H9 (cell line): ENCODE results near the gene DHPS. TPM values are rescaled to one million over a fixed set of nuclear protein-coding genes. Genes with fewer than 3 reads are reported as not detected.
A peak's percentile ranks its signal among the peaks of the same experiment; 100 is the strongest.

ENCODE experiments used
- DNase-seq: peaks from one replicate; pipeline ENCODE4 v3.0.0-alpha.2; 2017
- H2AFZ ChIP-seq: one replicate; pipeline ENCODE4 v1.6.1; 2013; ENCODE audit warnings: mild to moderate bottlenecking, low read length, control low read depth, moderate library complexity
- H2AK5ac ChIP-seq: 2 replicates; pipeline ENCODE4 v1.6.1; 2013; ENCODE audit warnings: low read length, control low read depth, mixed read lengths; ENCODE audit not compliant: insufficient read length
- H2BK120ac ChIP-seq: one replicate; pipeline ENCODE4 v1.6.1; 2013; ENCODE audit warnings: low read depth, mild to moderate bottlenecking, low read length, control low read depth, inconsistent platforms; ENCODE audit not compliant: poor library complexity, severe bottlenecking
- H2BK12ac ChIP-seq: 2 replicates; pipeline ENCODE4 v1.6.1; 2013; ENCODE audit warnings: low read length, control low read depth, mixed read lengths, low read depth; ENCODE audit not compliant: insufficient read length
- H2BK15ac ChIP-seq: 2 replicates; pipeline ENCODE4 v1.6.1; 2013; ENCODE audit warnings: low read depth, low read length, control low read depth
- H2BK20ac ChIP-seq: one replicate; pipeline ENCODE4 v1.6.1; 2013; ENCODE audit warnings: low read depth, mild to moderate bottlenecking, low read length, control low read depth, inconsistent platforms; ENCODE audit not compliant: poor library complexity, severe bottlenecking
- H2BK5ac ChIP-seq: 2 replicates; pipeline ENCODE4 v1.6.1; 2013; ENCODE audit warnings: low read length, control low read depth, mixed read lengths; ENCODE audit not compliant: insufficient read length
- H3K14ac ChIP-seq: 2 replicates; pipeline ENCODE4 v1.6.1; 2013; ENCODE audit warnings: low read length, control low read depth; ENCODE audit not compliant: insufficient read depth
- H3K18ac ChIP-seq: 2 replicates; pipeline ENCODE4 v1.6.1; 2013; ENCODE audit warnings: low read depth, mild to moderate bottlenecking, mixed read lengths, low read length, control low read depth; ENCODE audit not compliant: insufficient read length
- H3K23ac ChIP-seq: 2 replicates; pipeline ENCODE4 v1.6.1; 2013; ENCODE audit warnings: low read length, control low read depth, mixed read lengths, low read depth; ENCODE audit not compliant: insufficient read length
- H3K23me2 ChIP-seq: 2 replicates; pipeline ENCODE4 v1.6.1; 2013; ENCODE audit warnings: low read depth, mild to moderate bottlenecking, mixed read lengths, low read length, control low read depth; ENCODE audit not compliant: insufficient read length, poor library complexity, severe bottlenecking
- H3K27ac ChIP-seq: 2 replicates; pipeline ENCODE4 v1.5.1; 2013; ENCODE audit warnings: low read length, control low read depth, mixed read lengths, low read depth; ENCODE audit not compliant: insufficient read length
- H3K27me3 ChIP-seq: 2 replicates; pipeline ENCODE4 v1.6.1; 2013; ENCODE audit warnings: low read length, control low read depth, inconsistent platforms; ENCODE audit not compliant: insufficient read depth
- H3K4ac ChIP-seq: 2 replicates; pipeline ENCODE4 v1.6.1; 2013; ENCODE audit warnings: low read depth, mild to moderate bottlenecking, control low read depth, inconsistent platforms, low read length, moderate library complexity
- H3K4me1 ChIP-seq: 2 replicates; pipeline ENCODE4 v1.6.1; 2013; ENCODE audit warnings: low read length, control low read depth, inconsistent platforms; ENCODE audit not compliant: insufficient read depth
- H3K4me2 ChIP-seq: 2 replicates; pipeline ENCODE4 v1.6.1; 2013; ENCODE audit warnings: low read length, control low read depth, mixed read lengths; ENCODE audit not compliant: insufficient read length, insufficient read depth
- H3K56ac ChIP-seq: 2 replicates; pipeline ENCODE4 v1.6.1; 2013; ENCODE audit warnings: low read depth, mild to moderate bottlenecking, mixed read lengths, low read length, control low read depth; ENCODE audit not compliant: insufficient read length
- H3K79me1 ChIP-seq: 2 replicates; pipeline ENCODE4 v1.6.1; 2013; ENCODE audit warnings: low read depth, mild to moderate bottlenecking, moderate library complexity, low read length, control low read depth, inconsistent platforms; ENCODE audit not compliant: insufficient read depth, poor library complexity, severe bottlenecking
- H3K79me2 ChIP-seq: 2 replicates; pipeline ENCODE4 v1.6.1; 2013; ENCODE audit warnings: low read length, control low read depth, inconsistent platforms; ENCODE audit not compliant: insufficient read depth
- H3K9ac ChIP-seq: 2 replicates; pipeline ENCODE4 v1.6.1; 2013; ENCODE audit warnings: low read length, control low read depth, mixed read lengths; ENCODE audit not compliant: insufficient read length; ENCODE audit errors: extremely low read depth
- H3K9me3 ChIP-seq: one replicate; pipeline ENCODE4 v1.6.1; 2013; ENCODE audit warnings: low read depth, low read length, inconsistent platforms; ENCODE audit not compliant: control insufficient read depth
- H3T11ph ChIP-seq: one replicate; pipeline ENCODE4 v1.6.1; 2013; ENCODE audit warnings: mild to moderate bottlenecking, low read length, control low read depth, inconsistent platforms
- H4K20me1 ChIP-seq: one replicate; pipeline ENCODE4 v1.6.1; 2013; ENCODE audit not compliant: control insufficient read depth, insufficient read length, insufficient read depth
- H4K5ac ChIP-seq: 2 replicates; pipeline ENCODE4 v1.6.1; 2013; ENCODE audit warnings: low read depth, mild to moderate bottlenecking, mixed read lengths, low read length, control low read depth; ENCODE audit not compliant: insufficient read length
- H4K8ac ChIP-seq: replicated peaks from 2 replicates; pipeline ENCODE4 v1.6.1; 2013; ENCODE audit warnings: low read length, control low read depth, mixed read lengths, low read depth; ENCODE audit not compliant: insufficient read length
- H4K91ac ChIP-seq: 2 replicates; pipeline ENCODE4 v1.6.1; 2013; ENCODE audit warnings: low read depth, mild to moderate bottlenecking, moderate library complexity, mixed read lengths, low read length, control low read depth; ENCODE audit not compliant: insufficient read length
- H3K27ac Mint-ChIP-seq, 3 experiments: 2 replicates in 2 of 3; 3 replicates in 1 of 3; pipeline ENCODE4 v1.8.0; 2020 to 2021; ENCODE audit warnings: mixed read lengths in 3 of 3, mild to moderate bottlenecking in 1 of 3, moderate library complexity in 1 of 3
- H3K27me3 Mint-ChIP-seq: 2 replicates; pipeline ENCODE4 v1.8.0; 2021; ENCODE audit warnings: low read depth, mild to moderate bottlenecking, moderate library complexity, mixed read lengths
- H3K36me3 Mint-ChIP-seq, 3 experiments: 2 replicates in 2 of 3; 3 replicates in 1 of 3; pipeline ENCODE4 v1.8.0; 2020 to 2021; ENCODE audit warnings: low read depth in 3 of 3, mixed read lengths in 3 of 3; ENCODE audit not compliant: insufficient read depth in 1 of 3
- H3K4me1 Mint-ChIP-seq, 2 experiments: 2 replicates each; pipeline ENCODE4 v1.8.0; 2020; ENCODE audit warnings: mixed read lengths in 2 of 2
- H3K4me3 Mint-ChIP-seq, 2 experiments: 2 replicates in 1 of 2; 3 replicates in 1 of 2; pipeline ENCODE4 v1.8.0; 2020 to 2021; ENCODE audit warnings: mild to moderate bottlenecking in 2 of 2, mixed read lengths in 2 of 2, moderate library complexity in 1 of 2
- H3K9me3 Mint-ChIP-seq, 2 experiments: 2 replicates in 1 of 2; 3 replicates in 1 of 2; pipeline ENCODE4 v1.8.0; 2020; ENCODE audit warnings: mild to moderate bottlenecking in 2 of 2, mixed read lengths in 2 of 2, moderate library complexity in 1 of 2
- CTCF ChIP-seq: fragments of 200-600 bp; sonication (generic); conservative IDR thresholded peaks from 3 replicates; pipeline ENCODE4 v1.8.0; 2021; ENCODE audit warnings: antibody characterized with exemption, mild to moderate bottlenecking
- WGBS: extraction: QIAGEN DNeasy Blood & Tissue Kit; methylation state at CpG from one replicate; pipeline ENCODE4 v1.1.7; 2013; ENCODE audit warnings: missing lambda C conversion rate, low lambda C conversion rate, mixed read lengths; ENCODE audit not compliant: insufficient read length; ENCODE audit errors: extremely low coverage; 5-methylcytosine and 5-hydroxymethylcytosine counted together
- total RNA-seq: library from RNA; stranded (reverse); gene quantifications from 2 replicates; pipeline ENCODE4 v1.2.1, GENCODE V29; 2021

DHPS gene
- total RNA-seq, 1 experiment from 2014 or later, result 94.9 TPM

GRCh38 chr19:12670159-12670928, 11.3 kb downstream of the DHPS start:
- no peak overlapping the region for H3K4ac ChIP-seq
- DNase-seq, result no peak
- Mint-ChIP-seq H3K4me3 (peak overlapping the region; percentile 93 to 94), H3K4me1 (peaks cover 27 to 40% of the 10 kb centered on the region in 2 experiments), H3K36me3 (peaks cover 20 to 44% (median 33%) of the 10 kb centered on the region in 3 experiments), H3K27ac (peak overlapping the region in 2 of 3 experiments; percentile 100; a peak in 5 of 7 replicates), H3K27me3 (peaks cover 2% of the 10 kb centered on the region), H3K9me3 (peaks cover 0 to 1% of the 10 kb centered on the region in 2 experiments; a peak in 2 of 5 replicates)
- no peak overlapping the region for H2BK5ac ChIP-seq
- no peak overlapping the region for H2BK20ac ChIP-seq
- peaks cover 24% of the 10 kb centered on the region for H3K23me2 ChIP-seq
- H3K27ac ChIP-seq, result no peak overlapping the region
- no peaks in the 10 kb centered on the region for H3K27me3 ChIP-seq
- H4K91ac ChIP-seq, result no peak overlapping the region
- H3K79me2 ChIP-seq, result no peaks in the 10 kb centered on the region
- H3K23ac ChIP-seq, result no peak overlapping the region
- H4K20me1 ChIP-seq, result no peaks in the 10 kb centered on the region
- H2BK12ac ChIP-seq, result no peak overlapping the region
- peak overlapping the region; percentile 64 for H3K4me2 ChIP-seq
- H2BK120ac ChIP-seq, result no peak overlapping the region
- H3K4me1 ChIP-seq, result no peaks in the 10 kb centered on the region
- no peak for TF ChIP-seq CTCF
- H4K5ac ChIP-seq, result no peak overlapping the region
- no peak overlapping the region for H3K56ac ChIP-seq
- H3K14ac ChIP-seq, result no peak overlapping the region
- WGBS, result no CpG with 5 or more reads among the region's 26 CpGs
- no peak overlapping the region for H2AK5ac ChIP-seq
- H3K79me1 ChIP-seq, result no peaks in the 10 kb centered on the region
- H2AFZ ChIP-seq, result no peak overlapping the region
- H4K8ac ChIP-seq, result no peak overlapping the region
- no peak overlapping the region for H3T11ph ChIP-seq
- H3K9me3 ChIP-seq, result no peaks in the 10 kb centered on the region
- no peak overlapping the region for H3K18ac ChIP-seq
- H3K9ac ChIP-seq, result peak overlapping the region; percentile 87
- H2BK15ac ChIP-seq, result no peak overlapping the region
